HG03575 (cell line): ENCODE measurements around the gene TMEM59.
"Not testable (repeated sequence)": the region's sequence is repeated elsewhere in the genome, so short reads cannot be mapped to it uniquely, and the experiment has no call there.

ENCODE experiments used
- ATAC-seq: cut with Tn5 transposase; IDR thresholded peaks from one replicate; pipeline ENCODE4 v1.9.1; 2021; ENCODE audit not compliant: unreplicated experiment, insufficient number of reproducible peaks, low FRiP score; ENCODE audit errors: extremely low read depth

The TMEM59 gene

DNA sequence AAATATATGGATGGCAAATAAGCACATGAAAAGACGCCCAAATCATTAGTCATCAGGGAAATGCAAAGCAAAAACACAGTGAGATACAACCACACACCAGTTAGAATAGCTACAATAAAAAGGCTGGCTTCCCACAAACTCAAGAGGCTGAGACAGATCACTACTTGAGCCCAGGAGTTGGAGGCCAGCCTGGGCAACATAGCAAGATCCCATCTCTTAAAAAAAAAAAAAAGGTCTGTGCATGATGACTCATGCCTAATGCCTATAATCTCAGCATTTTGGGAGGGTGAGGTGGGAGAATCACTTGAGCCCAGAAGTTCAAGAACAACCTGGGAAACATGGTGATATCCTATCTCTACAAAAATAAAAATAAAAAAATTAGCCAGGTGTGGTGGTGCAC is 54.8 kb downstream of the TMEM59 start:
- ATAC-seq = no peak

DNA sequence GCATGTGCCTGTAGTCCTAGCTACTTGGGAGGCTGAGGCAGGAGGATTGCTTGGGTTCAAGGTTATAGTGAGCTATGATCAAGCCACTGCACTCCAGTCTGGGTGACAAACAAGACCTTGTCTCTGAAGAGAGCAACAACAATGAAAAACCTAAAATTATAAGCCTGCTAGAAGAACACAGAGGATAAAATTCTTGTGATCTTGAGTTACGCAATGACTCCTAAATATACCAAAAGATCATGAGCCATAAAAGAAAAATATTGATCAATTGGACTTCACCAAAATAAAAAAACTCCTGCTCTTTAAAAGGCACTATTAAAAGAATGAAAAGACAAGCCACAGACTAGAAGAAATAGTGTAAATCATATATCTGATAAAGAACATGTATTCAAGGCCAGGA is 57.3 kb downstream of the TMEM59 start:
- no peak for ATAC-seq

DNA sequence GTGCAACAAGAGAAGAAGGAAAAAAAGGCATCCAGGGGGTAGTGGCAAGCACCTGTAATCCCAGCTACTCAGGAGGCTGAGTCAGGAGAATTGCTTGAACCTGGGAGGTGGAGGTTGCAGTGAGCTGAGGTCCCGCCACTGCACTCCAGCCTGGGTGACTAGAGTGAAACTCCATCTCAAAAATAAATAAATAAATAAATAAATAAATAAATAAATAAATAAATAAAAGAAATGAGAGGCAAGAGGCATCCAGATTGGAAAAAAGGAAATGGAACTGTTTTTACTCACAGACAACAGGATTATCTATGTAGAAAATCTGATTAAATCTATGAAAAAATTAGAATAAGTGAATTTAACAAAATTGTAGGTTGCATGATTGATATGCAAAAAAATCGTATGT is 58.5 kb downstream of the TMEM59 start:
- not testable (repeated sequence) for ATAC-seq

DNA sequence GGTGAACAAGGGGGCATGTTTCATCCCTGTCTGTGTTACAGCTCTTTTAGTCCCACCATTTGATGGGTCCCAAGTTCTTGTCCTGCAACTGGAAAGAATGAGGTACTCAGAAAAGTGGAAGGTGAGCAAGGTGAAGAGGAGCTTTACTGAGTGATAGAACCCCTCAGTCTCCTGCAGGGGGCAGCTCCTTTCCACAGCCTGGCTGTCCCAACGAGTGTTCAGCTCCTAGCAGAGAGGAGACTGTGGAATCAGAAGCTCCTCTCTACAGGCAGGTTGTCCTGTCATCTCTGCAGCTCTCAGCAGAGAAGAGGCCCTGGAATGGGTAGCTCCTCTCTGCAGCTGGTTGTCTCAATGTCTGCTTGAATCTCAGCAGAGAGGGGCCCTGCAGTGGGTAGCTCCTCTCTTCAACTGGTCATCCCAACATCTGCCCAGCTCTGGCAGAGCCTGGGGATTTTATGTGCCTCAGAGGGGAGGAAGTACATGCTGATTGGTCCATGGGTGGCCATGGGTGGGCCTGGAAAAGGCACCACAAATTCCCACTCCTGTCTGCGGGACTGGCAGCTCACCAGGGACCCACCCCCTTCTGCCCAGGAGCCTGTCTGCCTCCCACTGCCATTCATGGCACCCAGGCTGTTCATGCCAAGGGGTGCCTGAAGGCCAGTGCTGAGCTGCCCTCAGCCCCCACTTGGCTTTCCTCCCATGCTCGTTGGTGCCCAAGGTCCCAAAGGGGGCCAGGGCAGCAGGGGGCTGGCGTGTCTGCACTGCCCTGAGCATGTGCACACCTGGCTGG is 60.7 kb downstream of the TMEM59 start:
- ATAC-seq = no peak

DNA sequence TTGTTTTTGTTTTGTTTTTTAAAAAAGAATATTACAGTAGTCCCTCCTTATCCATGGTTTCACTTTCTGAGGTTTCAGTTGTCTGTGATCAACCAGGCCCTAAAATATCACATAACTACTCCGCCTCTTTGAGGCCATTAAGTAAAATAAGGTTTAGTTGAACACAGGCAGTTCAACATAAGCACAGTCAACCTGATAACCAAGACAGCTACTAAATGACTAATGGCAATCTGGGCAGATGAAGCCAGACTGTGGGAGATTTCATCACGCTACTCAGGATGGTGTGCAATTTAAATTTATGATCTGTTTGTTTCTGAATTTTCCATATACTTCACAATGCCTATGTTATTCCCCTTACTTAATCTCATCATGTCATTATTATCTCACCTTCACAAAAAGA is 65.1 kb downstream of the TMEM59 start:
- ATAC-seq = no peak

DNA sequence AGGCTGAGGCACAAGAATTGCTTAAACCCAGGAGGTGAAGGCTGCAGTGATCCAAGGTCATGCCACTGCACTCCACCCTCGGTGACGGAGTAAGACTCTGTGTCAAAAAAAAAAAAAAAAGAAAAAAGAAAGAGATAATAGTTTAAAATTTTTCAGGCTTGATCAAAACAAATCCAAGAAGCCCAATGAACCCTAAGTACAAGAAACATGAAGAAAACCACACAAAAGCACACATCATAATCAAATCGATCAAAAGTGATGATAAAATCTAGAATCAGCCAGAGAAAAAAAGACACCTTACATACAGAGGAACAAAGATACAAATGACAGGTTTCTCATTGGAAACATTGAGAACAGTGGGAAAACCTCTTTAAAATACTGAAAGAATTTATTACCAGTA is 66.5 kb downstream of the TMEM59 start:
- no peak for ATAC-seq

DNA sequence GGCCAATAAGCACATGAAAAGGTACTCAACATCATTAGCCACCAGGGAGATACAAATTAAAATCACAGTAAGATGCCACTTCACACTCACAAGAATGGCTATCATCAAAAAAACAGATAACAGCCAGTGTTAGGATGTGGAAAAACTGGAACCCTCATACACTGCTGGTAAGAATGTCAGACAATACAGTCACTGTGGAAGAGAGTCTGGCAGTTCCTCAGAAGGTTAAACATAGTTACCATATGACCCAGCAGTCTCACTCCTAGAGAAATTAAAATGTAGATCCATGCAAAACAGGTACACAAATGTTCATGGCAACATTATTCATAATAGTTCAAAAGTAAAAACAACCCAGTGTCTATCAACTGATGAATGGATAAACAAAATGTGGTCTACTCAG is 68.3 kb downstream of the TMEM59 start:
- no peak for ATAC-seq

DNA sequence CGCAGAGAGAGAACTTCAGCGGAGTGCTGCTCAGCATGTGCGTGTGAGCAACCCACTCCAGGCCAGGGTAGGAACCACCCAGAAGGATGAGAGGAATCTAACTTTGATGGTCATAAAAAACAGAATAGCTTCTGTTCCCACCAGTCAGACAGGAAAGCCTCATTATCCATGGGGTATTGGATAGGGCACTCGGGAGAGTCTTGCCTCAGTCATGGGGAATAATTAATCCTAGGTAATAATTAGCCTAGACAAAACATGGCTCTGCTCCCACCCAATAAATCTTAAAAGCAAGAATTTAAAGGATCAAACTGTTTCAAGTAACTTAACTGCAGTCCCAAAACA is 70.3 kb downstream of the TMEM59 start:
- no peak for ATAC-seq

DNA sequence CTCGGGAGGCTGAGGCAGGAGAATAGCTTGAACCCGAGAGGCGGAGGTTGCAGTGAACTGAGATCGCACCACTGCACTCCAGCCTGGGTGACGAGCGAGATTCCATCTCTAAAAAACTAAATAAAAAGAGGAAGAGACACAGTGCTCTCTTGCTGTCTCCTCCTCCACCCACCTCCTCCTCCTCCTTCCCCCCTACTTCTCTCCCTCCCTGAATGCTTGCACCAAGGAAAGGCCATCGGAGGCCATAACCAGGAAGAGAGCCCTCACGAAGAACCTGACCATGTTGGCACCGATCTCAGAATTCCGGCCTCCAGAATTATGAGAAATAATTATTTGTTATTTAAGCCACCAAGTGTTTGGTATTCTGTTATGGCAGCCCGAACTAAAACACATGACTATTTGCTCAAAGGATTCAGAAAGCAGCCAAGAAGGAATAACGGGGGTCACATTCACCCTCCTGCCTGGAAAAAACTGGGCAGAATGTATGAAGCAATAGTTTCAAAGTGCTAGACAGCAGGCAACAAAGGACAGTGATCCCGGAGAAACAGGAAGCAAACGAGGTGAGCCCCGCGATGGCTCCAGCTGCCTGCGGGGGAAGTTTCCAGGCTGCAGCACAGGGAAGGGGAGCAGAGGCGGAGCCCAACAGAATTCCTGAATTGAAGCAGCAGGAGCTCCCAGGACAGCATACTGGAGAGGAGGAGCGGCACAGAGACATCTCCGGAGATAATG is 70.8 kb downstream of the TMEM59 start:
- ATAC-seq = no peak

DNA sequence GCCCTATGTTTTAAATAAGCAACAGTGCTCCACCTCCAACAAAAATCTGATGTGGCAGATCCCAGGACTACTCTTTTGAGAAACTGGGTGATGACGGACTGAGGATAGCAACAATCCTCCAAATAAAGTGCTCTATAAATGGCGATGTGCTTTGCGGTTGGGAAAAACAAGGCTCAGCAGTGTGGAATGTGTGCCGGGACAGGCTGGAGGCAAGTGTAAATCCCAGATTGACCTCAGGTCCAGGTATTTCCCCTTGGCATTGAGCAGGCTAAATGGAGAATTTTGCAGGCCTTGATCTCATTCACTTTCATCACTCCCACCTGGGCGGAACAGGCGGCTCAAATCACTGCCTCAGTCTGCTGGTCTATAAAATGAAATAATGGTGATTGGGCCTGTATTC is 71.8 kb downstream of the TMEM59 start:
- no peak for ATAC-seq

DNA sequence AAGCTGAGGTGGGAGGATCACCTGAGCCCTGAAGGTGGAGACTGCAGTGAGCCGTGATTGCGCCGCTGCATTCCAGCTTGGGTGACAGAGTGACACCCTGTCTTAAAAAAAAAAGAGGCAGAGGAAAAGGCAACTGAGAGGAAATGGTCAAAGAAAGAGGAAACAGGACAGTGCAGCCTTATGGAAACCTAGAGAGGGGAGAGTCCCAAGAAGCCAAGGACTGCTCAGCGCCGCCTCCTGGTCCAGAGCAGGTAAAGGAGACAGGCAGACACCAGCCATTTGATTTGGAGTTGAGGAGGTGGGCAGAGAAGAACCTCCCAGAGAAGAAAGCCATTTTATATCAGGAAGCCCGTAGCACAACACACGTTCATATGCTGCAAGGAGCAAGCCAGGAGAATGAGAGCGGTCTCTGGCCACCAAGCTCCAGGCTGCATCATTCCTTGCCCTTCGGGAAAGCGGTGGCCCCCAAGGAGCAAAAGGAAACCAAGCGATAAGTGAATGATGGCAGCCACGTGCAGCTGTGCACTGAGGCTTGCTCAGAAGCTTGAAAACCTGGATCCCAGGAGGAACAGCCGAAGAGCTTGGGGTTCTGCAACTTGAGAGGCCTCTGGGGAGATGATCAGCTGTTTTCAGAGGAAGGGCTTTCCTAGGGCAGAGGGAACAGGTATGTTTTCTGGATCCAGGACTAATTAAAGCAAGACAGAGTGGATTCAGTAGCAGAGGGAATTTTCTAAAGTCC is 73.1 kb downstream of the TMEM59 start:
- ATAC-seq = no peak
